ENCODE data around the gene NPHP4. TPM values are rescaled to one million over a fixed set of nuclear protein-coding genes. Genes with fewer than 3 reads are reported as not detected.

Gene NPHP4
- total and polyA plus RNA-seq, 5 donors from 2014 or later, result 0.29 to 13.2 (median 0.80) TPM

GRCh38 chr1:5815211-5815610 is 177.0 kb downstream of the NPHP4 start:
- H3K9me3 ChIP-seq (ENCODE audit: control insufficient read depth in 2 of 2, low read length in 2 of 2), result no peaks in the 10 kb centered on the region
- no peaks in the 10 kb centered on the region for H3K9me3 Mint-ChIP-seq
- no peak for ATAC-seq (ENCODE audit: low read depth in 2 of 2)

GRCh38 chr1:5814046-5814619 is 178.1 kb downstream of the NPHP4 start:
- Mint-ChIP-seq H3K4me1 (no peaks in the 10 kb centered on the region), H3K27ac (no peak overlapping the region), H3K27me3 (peaks cover 11% of the 10 kb centered on the region), H3K36me3 (no peaks in the 10 kb centered on the region), H3K9me3 (no peaks in the 10 kb centered on the region), H3K4me3 (no peak overlapping the region)
- DNase-seq (no peak), ATAC-seq (ENCODE audit: low read depth in 2 of 2) (no peak)
- no peaks in the 10 kb centered on the region for H3K36me3 ChIP-seq (ENCODE audit: control insufficient read depth, insufficient read depth, low read length)
- H3K9me3 ChIP-seq (ENCODE audit: control insufficient read depth in 2 of 2, low read length in 2 of 2), result no peaks in the 10 kb centered on the region
- no peak overlapping the region for H3K27ac ChIP-seq (ENCODE audit: insufficient read depth, low read length, poor library complexity, severe bottlenecking)
- peaks cover 3% of the 10 kb centered on the region for H3K27me3 ChIP-seq (ENCODE audit: control insufficient read depth, insufficient read depth, low read length)
- H3K4me3 ChIP-seq (ENCODE audit: low read depth, low read length), result no peak overlapping the region
- H3K4me1 ChIP-seq (ENCODE audit: control insufficient read depth, insufficient read depth, low read length, poor library complexity, severe bottlenecking), result no peaks in the 10 kb centered on the region

More at GRCh38 chr1:5815211-5815610, 177.0 kb downstream of the NPHP4 start:
- Mint-ChIP-seq H3K4me3 (no peak overlapping the region), H3K27ac (no peak overlapping the region), H3K36me3 (no peaks in the 10 kb centered on the region), H3K4me1 (no peaks in the 10 kb centered on the region), H3K27me3 (peaks cover 11% of the 10 kb centered on the region)
- H3K4me1 ChIP-seq (ENCODE audit: control insufficient read depth, insufficient read depth, low read length, poor library complexity, severe bottlenecking), result no peaks in the 10 kb centered on the region
- H3K27me3 ChIP-seq (ENCODE audit: control insufficient read depth, insufficient read depth, low read length), result peaks cover 3% of the 10 kb centered on the region
- H3K4me3 ChIP-seq (ENCODE audit: low read depth, low read length), result no peak overlapping the region
- H3K27ac ChIP-seq (ENCODE audit: insufficient read depth, low read length, poor library complexity, severe bottlenecking), result no peak overlapping the region
- DNase-seq, result no peak
- no peaks in the 10 kb centered on the region for H3K36me3 ChIP-seq (ENCODE audit: control insufficient read depth, insufficient read depth, low read length)

GRCh38 chr1:5813480-5813879 is 178.7 kb downstream of the NPHP4 start:
- Mint-ChIP-seq H3K9me3 (no peaks in the 10 kb centered on the region), H3K27me3 (peaks cover 11% of the 10 kb centered on the region), H3K36me3 (no peaks in the 10 kb centered on the region), H3K4me3 (peak overlapping the region in 1 of 4 donors; percentile 81), H3K4me1 (no peaks in the 10 kb centered on the region), H3K27ac (peak overlapping the region in 1 of 3 donors; percentile 14)
- Histone ChIP-seq H3K4me1 (ENCODE audit: control insufficient read depth, insufficient read depth, low read length, poor library complexity, severe bottlenecking) (no peaks in the 10 kb centered on the region), H3K27ac (ENCODE audit: insufficient read depth, low read length, poor library complexity, severe bottlenecking) (no peak overlapping the region), H3K4me3 (ENCODE audit: low read depth, low read length) (no peak overlapping the region), H3K36me3 (ENCODE audit: control insufficient read depth, insufficient read depth, low read length) (no peaks in the 10 kb centered on the region), H3K9me3 (ENCODE audit: control insufficient read depth in 2 of 2, low read length in 2 of 2) (no peaks in the 10 kb centered on the region), H3K27me3 (ENCODE audit: control insufficient read depth, insufficient read depth, low read length) (peaks cover 3% of the 10 kb centered on the region)
- ATAC-seq (ENCODE audit: low read depth in 2 of 2), result no peak
- DNase-seq, result no peak

Other genes with a start within 250 kb of the NPHP4 start
- gene KCNAB2, start 53.5 kb upstream of the NPHP4 start, total RNA-seq, result 244 TPM
- gene KCNAB2, start 53.5 kb upstream of the NPHP4 start, polyA plus RNA-seq, result 10 to 100 TPM; 21.2 to 28.6 (median 26.5) TPM
- not detected for gene CHD5, start 187.9 kb upstream of the NPHP4 start, total RNA-seq
- gene CHD5, start 187.9 kb upstream of the NPHP4 start, polyA plus RNA-seq, result not detected
- gene RPL22, start 207.2 kb upstream of the NPHP4 start, total RNA-seq, result 405 TPM
- gene RPL22, start 207.2 kb upstream of the NPHP4 start, polyA plus RNA-seq, result 100 to 1,000 TPM; 152 to 238 (median 191) TPM
- 8.4 TPM for gene RNF207, start 213.7 kb upstream of the NPHP4 start, total RNA-seq
- gene RNF207, start 213.7 kb upstream of the NPHP4 start, polyA plus RNA-seq, result under 1 TPM; 0.08 to 0.52 (median 0.40) TPM
- gene ICMT, start 243.5 kb upstream of the NPHP4 start, total RNA-seq, result 9.1 TPM
- gene ICMT, start 243.5 kb upstream of the NPHP4 start, polyA plus RNA-seq, result 10 to 100 TPM; 18.2 to 22.3 (median 19.7) TPM